IMR-90 (cell line): ENCODE data around the gene UNC5B. TPM values are rescaled to one million over a fixed set of nuclear protein-coding genes. Genes with fewer than 3 reads are reported as not detected.

Source experiments
- ATAC-seq: fragments of 200-7000 bp; cut with Tn5 transposase; 2 replicates; pipeline ENCODE4 v1.9.1; 2020; ENCODE audit warnings: low read depth, mild to moderate bottlenecking, moderate library complexity
- BruUV-seq: library from RNA; stranded (reverse); fragments of 400-500 nt; replicated peaks from 2 replicates; lab custom pipeline; 2021; lab: Mats Ljungman, UMichigan
- CTCF ChIA-PET: fragments of 300-600 bp; formaldehyde crosslinking; extraction: SDS; loops from one replicate; lab custom pipeline; 2021; ENCODE audit warnings: antibody characterized with exemption; lab: Yijun Ruan, JAX
- POLR2A ChIA-PET: fragments of 300-600 bp; sonication (Branson Sonifier 250); formaldehyde crosslinking; loops from one replicate; lab custom pipeline; 2022; ENCODE audit warnings: antibody characterized with exemption; ENCODE audit not compliant: unreplicated experiment; lab: Charles Lee
- DNase-seq: peaks from one replicate; pipeline ENCODE4 v3.0.0; 2013
- H2AFZ ChIP-seq: replicated peaks from 2 replicates; pipeline ENCODE3; 2013; ENCODE audit warnings: low read length, mild to moderate bottlenecking; ENCODE audit not compliant: poor library complexity
- H2AK5ac ChIP-seq: 2 replicates; pipeline ENCODE4 v1.6.1; 2013; ENCODE audit warnings: low read depth, low read length, inconsistent platforms
- H2AK9ac ChIP-seq: replicated peaks from 2 replicates; pipeline ENCODE3; 2013; ENCODE audit warnings: mild to moderate bottlenecking, low read depth, low read length, moderate library complexity; ENCODE audit not compliant: poor library complexity
- H2BK120ac ChIP-seq: 2 replicates; pipeline ENCODE4 v1.6.1; 2013; ENCODE audit warnings: low read depth, low read length, inconsistent platforms
- H2BK15ac ChIP-seq: 3 replicates; pipeline ENCODE4 v1.6.1; 2013; ENCODE audit warnings: low read depth, low read length, inconsistent platforms
- H2BK20ac ChIP-seq: 2 replicates; pipeline ENCODE4 v1.6.1; 2013; ENCODE audit warnings: low read depth, mild to moderate bottlenecking, inconsistent platforms, low read length, moderate library complexity
- H2BK5ac ChIP-seq: 2 replicates; pipeline ENCODE4 v1.6.1; 2013; ENCODE audit warnings: mild to moderate bottlenecking, low read depth, low read length, inconsistent platforms; ENCODE audit not compliant: poor library complexity, severe bottlenecking
- H3K14ac ChIP-seq: replicated peaks from 2 replicates; pipeline ENCODE4 v1.6.1; 2013; ENCODE audit warnings: low read depth, low read length, inconsistent platforms
- H3K18ac ChIP-seq: 2 replicates; pipeline ENCODE4 v1.6.1; 2013; ENCODE audit warnings: low read depth, low read length, control low read depth
- H3K23ac ChIP-seq: 2 replicates; pipeline ENCODE4 v1.6.1; 2013; ENCODE audit warnings: low read depth, low read length, inconsistent platforms
- H3K27ac ChIP-seq: 2 replicates; pipeline ENCODE4 v1.5.1; 2013; ENCODE audit warnings: mild to moderate bottlenecking, control low read depth, low read length; ENCODE audit not compliant: insufficient read depth
- H3K27me3 ChIP-seq: 2 replicates; pipeline ENCODE4 v1.6.1; 2013; ENCODE audit warnings: low read length; ENCODE audit not compliant: control insufficient read depth, insufficient read depth
- H3K36me3 ChIP-seq: 2 replicates; pipeline ENCODE4 v1.6.1; 2013; ENCODE audit warnings: low read length, mixed read lengths; ENCODE audit not compliant: control insufficient read depth, insufficient read depth
- H3K4ac ChIP-seq: 2 replicates; pipeline ENCODE4 v1.6.1; 2013; ENCODE audit warnings: low read depth, low read length, inconsistent platforms
- H3K4me1 ChIP-seq: 2 replicates; pipeline ENCODE4 v1.6.1; 2013; ENCODE audit warnings: low read length, mixed read lengths; ENCODE audit not compliant: control insufficient read depth, insufficient read depth
- H3K4me2 ChIP-seq: 2 replicates; pipeline ENCODE4 v1.6.1; 2013; ENCODE audit warnings: low read depth, mild to moderate bottlenecking, control low read depth, low read length, moderate library complexity
- H3K4me3 ChIP-seq: 2 replicates; pipeline ENCODE4 v1.5.1; 2013; ENCODE audit warnings: low read depth, mild to moderate bottlenecking, control low read depth, low read length, moderate library complexity; ENCODE audit not compliant: insufficient read depth
- H3K56ac ChIP-seq: 2 replicates; pipeline ENCODE4 v1.6.1; 2013; ENCODE audit warnings: low read length, inconsistent platforms; ENCODE audit not compliant: insufficient read depth; ENCODE audit errors: extremely low read depth
- H3K79me1 ChIP-seq, 2 experiments: 2 replicates each; pipeline ENCODE4 v1.6.1; 2013; ENCODE audit warnings: low read length in 2 of 2, inconsistent platforms in 1 of 2, low read depth in 1 of 2
- H3K9ac ChIP-seq: 2 replicates; pipeline ENCODE4 v1.6.1; 2013; ENCODE audit warnings: low read depth, low read length, control low read depth
- H3K9me1 ChIP-seq: 2 replicates; pipeline ENCODE4 v1.6.1; 2013; ENCODE audit warnings: low read length, inconsistent platforms; ENCODE audit not compliant: insufficient read depth
- H3K9me3 ChIP-seq: 2 replicates; pipeline ENCODE4 v1.6.1; 2013; ENCODE audit warnings: low read length; ENCODE audit not compliant: control insufficient read depth, insufficient read depth
- H4K20me1 ChIP-seq: 2 replicates; pipeline ENCODE4 v1.6.1; 2013; ENCODE audit warnings: low read length, inconsistent platforms; ENCODE audit not compliant: insufficient read depth
- H4K5ac ChIP-seq: 2 replicates; pipeline ENCODE4 v1.6.1; 2013; ENCODE audit warnings: mild to moderate bottlenecking, low read depth, low read length, control low read depth
- H4K8ac ChIP-seq, 2 experiments: 2 replicates each; pipeline ENCODE4 v1.6.1; 2013; ENCODE audit warnings: low read depth in 2 of 2, low read length in 2 of 2, control low read depth in 1 of 2, inconsistent platforms in 1 of 2
- H4K91ac ChIP-seq: 2 replicates; pipeline ENCODE4 v1.6.1; 2013; ENCODE audit warnings: low read depth, low read length, inconsistent platforms; ENCODE audit not compliant: insufficient read depth
- BHLHE40 ChIP-seq: fragments of 150-350 bp; IDR thresholded peaks from 2 replicates; pipeline ENCODE4 v1.6.1; 2016; ENCODE audit warnings: mild to moderate bottlenecking, low read depth, low read length
- CHD1 ChIP-seq: IDR thresholded peaks from 2 replicates; pipeline ENCODE4 v1.6.1; 2012; ENCODE audit warnings: low read depth, low read length, improper control_type of control experiment
- CTCF ChIP-seq: conservative IDR thresholded peaks from 2 replicates; pipeline ENCODE4 v1.5.1; 2012; ENCODE audit warnings: mild to moderate bottlenecking, low read depth, low read length, improper control_type of control experiment
- ELK1 ChIP-seq: fragments of 150-350 bp; IDR thresholded peaks from 2 replicates; pipeline ENCODE4 v1.6.1; 2016; ENCODE audit warnings: low read depth, mild to moderate bottlenecking, low read length, moderate library complexity, borderline replicate concordance
- FOS ChIP-seq: fragments of 150-350 bp; IDR thresholded peaks from 2 replicates; pipeline ENCODE4 v1.6.1; 2016; ENCODE audit warnings: low read depth, low read length
- MAFK ChIP-seq: IDR thresholded peaks from 2 replicates; pipeline ENCODE4 v1.6.1; 2012; ENCODE audit warnings: low read depth, low read length, improper control_type of control experiment
- MXI1 ChIP-seq: IDR thresholded peaks from 2 replicates; pipeline ENCODE4 v1.6.1; 2012; ENCODE audit warnings: low read depth, mild to moderate bottlenecking, low read length, moderate library complexity, borderline replicate concordance
- NFE2L2 ChIP-seq: fragments of 150-350 bp; IDR thresholded peaks from 2 replicates; pipeline ENCODE4 v1.6.1; 2016; ENCODE audit warnings: low read depth, mild to moderate bottlenecking, low read length
- POLR2A ChIP-seq: IDR thresholded peaks from 2 replicates; pipeline ENCODE4 v1.6.1; 2012; ENCODE audit warnings: mild to moderate bottlenecking, low read depth, low read length
- RAD21 ChIP-seq: IDR thresholded peaks from 2 replicates; pipeline ENCODE4 v1.6.1; 2012; ENCODE audit warnings: low read length, improper control_type of control experiment
- RFX5 ChIP-seq: IDR thresholded peaks from 2 replicates; pipeline ENCODE4 v1.8.0; 2012; ENCODE audit warnings: low read depth, mild to moderate bottlenecking, low read length, moderate library complexity
- SMC3 ChIP-seq: fragments of 150-350 bp; IDR thresholded peaks from 2 replicates; pipeline ENCODE4 v1.6.1; 2016; ENCODE audit warnings: low read depth, mild to moderate bottlenecking, antibody characterized with exemption, low read length, moderate library complexity
- WGBS, 2 experiments: methylation state at CpG; one replicate each; pipeline versions ENCODE4 v1.1.5 to v1.1.7; 2013; ENCODE audit warnings: missing lambda C conversion rate in 2 of 2; ENCODE audit not compliant: insufficient read length in 1 of 2; ENCODE audit errors: extremely low coverage in 2 of 2; 5-methylcytosine and 5-hydroxymethylcytosine counted together
- dilution Hi-C: fragments of 300-500 bp; cut with HindIII; formaldehyde crosslinking; loops from one replicate; pipeline ENCODE4 v1.14.3; 2018; ENCODE audit warnings: low sequenced_read_pairs; ENCODE audit not compliant: unreplicated experiment
- in situ Hi-C: fragments of 300-500 bp; cut with MboI; formaldehyde crosslinking; loops from 3 replicates; pipeline ENCODE4 v1.14.3; 2019; ENCODE audit warnings: low sequenced_read_pairs, inconsistent platforms, mixed read lengths
- intact Hi-C: fragments of 100-400 bp; cut with micrococcal nuclease; formaldehyde crosslinking; loops from 2 replicates; pipeline ENCODE4 v1.10.0; 2022
- polyA plus RNA-seq, 3 experiments: library from polyadenylated mRNA; depleted of rRNA; stranded (reverse); fragments of >200 nt; gene quantifications; 2 replicates each; pipeline ENCODE4 v1.2.3, GENCODE V29; 2012; ENCODE audit warnings: low replicate concordance in 1 of 3
- total RNA-seq: library from RNA; depleted of rRNA; stranded (reverse); fragments of >200 nt; gene quantifications from 2 replicates; pipeline ENCODE4 v1.2.3, GENCODE V29; 2012

Gene UNC5B
- total and polyA plus RNA-seq, 2 of the 4 experiments (the other 2 are of a cell fraction): 1.6 to 4.2 TPM

- H3K4ac ChIP-seq: no peak overlapping the region
- H3K23ac ChIP-seq: no peak overlapping the region
- H2AFZ ChIP-seq: no peak overlapping the region
- no peak overlapping the region for H3K4me3 ChIP-seq
- no peaks in the 10 kb centered on the region for H3K79me1 ChIP-seq
- H3K36me3 ChIP-seq: no peaks in the 10 kb centered on the region
- peaks cover 59% of the 10 kb centered on the region for H3K27me3 ChIP-seq
- in situ Hi-C loops: no loop called here
- H3K4me2 ChIP-seq: no peak overlapping the region
- no peak overlapping the region for H2BK15ac ChIP-seq
- ATAC-seq (no peak), DNase-seq (no peak)
- BruUV-seq: no TSS peak
- no peak overlapping the region for H4K8ac ChIP-seq
- H2AK9ac ChIP-seq: no peak overlapping the region
- H4K91ac ChIP-seq: no peak overlapping the region
- dilution Hi-C loops: no loop called here
- no peaks in the 10 kb centered on the region for H3K4me1 ChIP-seq
- H2BK120ac ChIP-seq: no peak overlapping the region
- intact Hi-C loops: no loop called here
- no peak overlapping the region for H4K5ac ChIP-seq
- no peak overlapping the region for H3K18ac ChIP-seq
- no peak overlapping the region for H3K56ac ChIP-seq
- ChIA-PET CTCF (no interaction called here), POLR2A (no interaction called here)
- no peak for TF ChIP-seq CHD1
- no peak for TF ChIP-seq BHLHE40
- TF ChIP-seq RAD21: no peak
- no peak for TF ChIP-seq FOS
- TF ChIP-seq MXI1: no peak
- TF ChIP-seq ELK1: no peak
- no peak for TF ChIP-seq MAFK
- TF ChIP-seq SMC3: no peak
- TF ChIP-seq RFX5: no peak
- TF ChIP-seq NFE2L2: no peak
- TF ChIP-seq CTCF: no peak
- TF ChIP-seq POLR2A: no peak
- no CpG with 5 or more reads among the region's 1 CpG for WGBS, 2 experiments
- H3K27ac ChIP-seq: no peak overlapping the region
- no peak overlapping the region for H2AK5ac ChIP-seq
- H3K9me1 ChIP-seq: no peaks in the 10 kb centered on the region
- H3K9ac ChIP-seq: no peak overlapping the region
- no peak overlapping the region for H2BK5ac ChIP-seq
- no peaks in the 10 kb centered on the region for H4K20me1 ChIP-seq
- no peak overlapping the region for H3K14ac ChIP-seq
- H3K9me3 ChIP-seq: no peaks in the 10 kb centered on the region
- no peak overlapping the region for H2BK20ac ChIP-seq
Measured at GRCh38 chr10:71206911-71207310, 5.5 kb upstream of the UNC5B start.
